Measurements from ENCODE around the gene UNC50.

The UNC50 gene

DNA sequence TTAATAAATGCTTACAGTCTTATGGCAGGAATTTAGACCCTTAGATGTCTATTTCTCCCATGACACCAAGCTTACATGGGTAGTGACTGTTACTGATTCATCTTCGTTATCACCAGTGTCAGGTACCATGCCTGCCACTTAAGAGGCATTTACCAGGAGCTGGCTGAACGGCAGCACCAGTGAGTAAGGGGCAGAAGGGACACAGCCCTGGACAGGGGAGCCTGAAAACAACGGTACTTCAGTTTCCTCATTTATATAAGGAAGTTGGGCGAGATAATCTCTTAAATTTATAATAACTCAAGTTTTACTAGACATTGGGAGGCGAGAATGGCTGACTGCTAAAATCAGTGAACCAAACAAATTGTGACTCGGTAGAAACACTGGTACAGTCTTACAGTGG is 1.3 kb upstream of the UNC50 start:
- Histone ChIP-seq H3K27ac (replicated peaks) (peak overlapping the region; percentile 93), H3K27me3 (ENCODE audit: insufficient read depth, poor library complexity, severe bottlenecking) (no peaks in the 10 kb centered on the region), H3K4me3 (replicated peaks; ENCODE audit: insufficient read depth, low read length) (peak overlapping the region; percentile 92)
- TF ChIP-seq GABPA (IDR thresholded peaks at IDR 0.05; ENCODE audit: low read depth) (no peak), POLR2AphosphoS5 (IDR thresholded peaks at IDR 0.05; ENCODE audit: low read depth) (no peak), SPI1 (IDR thresholded peaks at IDR 0.05; ENCODE audit: borderline replicate concordance, low read depth) (no peak)
- TF ChIP-seq, protein P1, sequence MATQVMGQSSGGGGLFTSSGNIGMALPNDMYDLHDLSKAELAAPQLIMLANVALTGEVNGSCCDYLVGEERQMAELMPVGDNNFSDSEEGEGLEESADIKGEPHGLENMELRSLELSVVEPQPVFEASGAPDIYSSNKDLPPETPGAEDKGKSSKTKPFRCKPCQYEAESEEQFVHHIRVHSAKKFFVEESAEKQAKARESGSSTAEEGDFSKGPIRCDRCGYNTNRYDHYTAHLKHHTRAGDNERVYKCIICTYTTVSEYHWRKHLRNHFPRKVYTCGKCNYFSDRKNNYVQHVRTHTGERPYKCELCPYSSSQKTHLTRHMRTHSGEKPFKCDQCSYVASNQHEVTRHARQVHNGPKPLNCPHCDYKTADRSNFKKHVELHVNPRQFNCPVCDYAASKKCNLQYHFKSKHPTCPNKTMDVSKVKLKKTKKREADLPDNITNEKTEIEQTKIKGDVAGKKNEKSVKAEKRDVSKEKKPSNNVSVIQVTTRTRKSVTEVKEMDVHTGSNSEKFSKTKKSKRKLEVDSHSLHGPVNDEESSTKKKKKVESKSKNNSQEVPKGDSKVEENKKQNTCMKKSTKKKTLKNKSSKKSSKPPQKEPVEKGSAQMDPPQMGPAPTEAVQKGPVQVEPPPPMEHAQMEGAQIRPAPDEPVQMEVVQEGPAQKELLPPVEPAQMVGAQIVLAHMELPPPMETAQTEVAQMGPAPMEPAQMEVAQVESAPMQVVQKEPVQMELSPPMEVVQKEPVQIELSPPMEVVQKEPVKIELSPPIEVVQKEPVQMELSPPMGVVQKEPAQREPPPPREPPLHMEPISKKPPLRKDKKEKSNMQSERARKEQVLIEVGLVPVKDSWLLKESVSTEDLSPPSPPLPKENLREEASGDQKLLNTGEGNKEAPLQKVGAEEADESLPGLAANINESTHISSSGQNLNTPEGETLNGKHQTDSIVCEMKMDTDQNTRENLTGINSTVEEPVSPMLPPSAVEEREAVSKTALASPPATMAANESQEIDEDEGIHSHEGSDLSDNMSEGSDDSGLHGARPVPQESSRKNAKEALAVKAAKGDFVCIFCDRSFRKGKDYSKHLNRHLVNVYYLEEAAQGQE (IDR thresholded peaks at IDR 0.05; ENCODE audit: insufficient replicate concordance, low read depth): no peak
- TF ChIP-seq, protein P2, sequence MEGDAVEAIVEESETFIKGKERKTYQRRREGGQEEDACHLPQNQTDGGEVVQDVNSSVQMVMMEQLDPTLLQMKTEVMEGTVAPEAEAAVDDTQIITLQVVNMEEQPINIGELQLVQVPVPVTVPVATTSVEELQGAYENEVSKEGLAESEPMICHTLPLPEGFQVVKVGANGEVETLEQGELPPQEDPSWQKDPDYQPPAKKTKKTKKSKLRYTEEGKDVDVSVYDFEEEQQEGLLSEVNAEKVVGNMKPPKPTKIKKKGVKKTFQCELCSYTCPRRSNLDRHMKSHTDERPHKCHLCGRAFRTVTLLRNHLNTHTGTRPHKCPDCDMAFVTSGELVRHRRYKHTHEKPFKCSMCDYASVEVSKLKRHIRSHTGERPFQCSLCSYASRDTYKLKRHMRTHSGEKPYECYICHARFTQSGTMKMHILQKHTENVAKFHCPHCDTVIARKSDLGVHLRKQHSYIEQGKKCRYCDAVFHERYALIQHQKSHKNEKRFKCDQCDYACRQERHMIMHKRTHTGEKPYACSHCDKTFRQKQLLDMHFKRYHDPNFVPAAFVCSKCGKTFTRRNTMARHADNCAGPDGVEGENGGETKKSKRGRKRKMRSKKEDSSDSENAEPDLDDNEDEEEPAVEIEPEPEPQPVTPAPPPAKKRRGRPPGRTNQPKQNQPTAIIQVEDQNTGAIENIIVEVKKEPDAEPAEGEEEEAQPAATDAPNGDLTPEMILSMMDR (IDR thresholded peaks at IDR 0.05; ENCODE audit: insufficient read depth, low read length): no peak
- DNase-seq (ENCODE audit: low read depth in 1 of 2, low spot score in 1 of 2): peak in 1 of 2 experiments; percentile 40

DNA sequence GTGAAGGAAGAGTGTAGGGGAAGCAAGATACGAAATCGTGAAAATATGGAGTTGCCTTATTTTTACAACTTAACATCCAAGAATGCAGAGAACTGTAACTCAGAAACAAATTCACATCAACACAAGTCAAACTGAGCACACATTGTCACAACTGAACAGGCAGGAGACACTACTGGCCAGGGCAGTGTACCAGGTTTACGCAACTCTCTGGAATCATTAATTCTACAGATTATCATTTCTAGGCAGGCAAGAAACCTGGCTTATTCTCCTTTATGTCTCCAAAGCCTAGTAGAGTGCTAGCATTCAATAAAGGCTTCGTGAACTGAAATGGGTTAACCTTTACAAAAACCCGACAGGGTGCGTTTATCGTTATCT is 661 bp upstream of the UNC50 start:
- no peak for TF ChIP-seq GABPA (IDR thresholded peaks at IDR 0.05; ENCODE audit: low read depth)
- no peak for TF ChIP-seq SPI1 (IDR thresholded peaks at IDR 0.05; ENCODE audit: borderline replicate concordance, low read depth)
- no peak for TF ChIP-seq POLR2AphosphoS5 (IDR thresholded peaks at IDR 0.05; ENCODE audit: low read depth)
- TF ChIP-seq, protein P1 (IDR thresholded peaks at IDR 0.05; ENCODE audit: insufficient replicate concordance, low read depth): no peak
- TF ChIP-seq, protein P2 (IDR thresholded peaks at IDR 0.05; ENCODE audit: insufficient read depth, low read length): no peak
- DNase-seq (ENCODE audit: low read depth in 1 of 2, low spot score in 1 of 2): no peak
- Histone ChIP-seq H3K4me3 (replicated peaks; ENCODE audit: insufficient read depth, low read length) (peak overlapping the region; percentile 92), H3K27ac (replicated peaks) (peak overlapping the region; percentile 93), H3K27me3 (ENCODE audit: insufficient read depth, poor library complexity, severe bottlenecking) (no peaks in the 10 kb centered on the region)

DNA sequence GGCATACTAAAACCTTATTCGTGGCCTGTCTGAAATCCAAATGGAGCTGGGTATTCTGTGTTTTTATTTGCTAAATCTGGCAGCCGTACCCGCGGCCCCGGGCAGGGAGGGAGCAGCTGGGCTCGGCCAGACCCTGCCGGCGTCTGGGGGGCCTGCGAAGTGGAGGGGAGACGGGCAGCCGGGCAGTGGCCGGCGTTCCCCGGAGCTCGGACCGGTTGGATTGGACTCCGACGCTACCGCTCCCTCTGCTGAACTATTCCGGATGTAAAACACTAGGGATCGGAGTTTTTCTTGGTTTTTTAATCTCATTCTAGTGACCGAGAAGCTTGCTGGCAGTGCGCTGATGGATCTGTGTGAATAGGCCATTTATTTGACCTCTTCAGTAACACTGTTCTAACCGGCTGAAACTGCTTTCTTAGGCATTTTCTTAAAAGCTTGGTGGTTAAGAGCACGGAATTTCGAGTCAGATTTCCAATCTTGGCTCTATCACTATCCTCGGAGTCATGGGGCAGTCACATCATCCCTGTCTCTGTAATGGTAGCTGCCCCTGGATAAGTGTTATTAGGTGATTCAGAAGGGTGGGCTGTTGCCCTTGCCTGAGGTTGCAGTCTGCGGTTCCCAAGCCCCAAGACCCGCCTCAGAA is 694 bp downstream of the UNC50 start:
- H3K4me3 ChIP-seq (replicated peaks; ENCODE audit: insufficient read depth, low read length): peak overlapping the region; percentile 92
- no peak for DNase-seq (ENCODE audit: low read depth in 1 of 2, low spot score in 1 of 2)
- H3K27me3 ChIP-seq (ENCODE audit: insufficient read depth, poor library complexity, severe bottlenecking): no peaks in the 10 kb centered on the region
- TF ChIP-seq, protein P2 (IDR thresholded peaks at IDR 0.05; ENCODE audit: insufficient read depth, low read length): no peak
- TF ChIP-seq GABPA (IDR thresholded peaks at IDR 0.05; ENCODE audit: low read depth): no peak
- no peak for TF ChIP-seq POLR2AphosphoS5 (IDR thresholded peaks at IDR 0.05; ENCODE audit: low read depth)
- TF ChIP-seq SPI1 (IDR thresholded peaks at IDR 0.05; ENCODE audit: borderline replicate concordance, low read depth): no peak
- H3K27ac ChIP-seq (replicated peaks): peak overlapping the region; percentile 93
